GM12878 (cell line): Measurements from ENCODE around the gene SEPHS1.

Experiments
- CBFB ChIP-seq: IDR thresholded peaks from 2 replicates; pipeline ENCODE4 v1.6.1; 2016; ENCODE audit warnings: antibody characterized with exemption, low read depth
- CBX3 ChIP-seq: fragments of 200-600 bp; sonication (generic); IDR thresholded peaks from 2 replicates; pipeline ENCODE4 v1.6.1; 2016; ENCODE audit warnings: low read depth, borderline replicate concordance
- FOS ChIP-seq: IDR thresholded peaks from 3 replicates; pipeline ENCODE4 v1.6.1; 2011; ENCODE audit warnings: borderline replicate concordance; ENCODE audit not compliant: insufficient read length; ENCODE audit errors: extremely low read depth
- GATAD2B ChIP-seq: fragments of 450-650 bp; conservative IDR thresholded peaks from 2 replicates; pipeline ENCODE4 v1.6.1; 2017; ENCODE audit warnings: low read depth, mild to moderate bottlenecking, moderate library complexity
- HDGF ChIP-seq: fragments of 450-650 bp; IDR thresholded peaks from 2 replicates; pipeline ENCODE4 v1.6.1; 2016; ENCODE audit warnings: antibody characterized with exemption
- POLR2A ChIP-seq: IDR thresholded peaks from 2 replicates; pipeline ENCODE4 v1.6.1; 2011; ENCODE audit warnings: low read depth, mild to moderate bottlenecking, low read length
- RELA ChIP-seq: fragments of 450-650 bp; IDR thresholded peaks from 2 replicates; pipeline ENCODE4 v1.8.0; 2014; ENCODE audit warnings: borderline replicate concordance; ENCODE audit not compliant: partially characterized antibody
- SREBF2 ChIP-seq: IDR thresholded peaks from 2 replicates; pipeline ENCODE4 v1.6.1; 2012; ENCODE audit warnings: mild to moderate bottlenecking, low read length
- TCF3 ChIP-seq: IDR thresholded peaks from 2 replicates; pipeline ENCODE4 v1.6.1; 2012; ENCODE audit warnings: low read depth, mild to moderate bottlenecking, low read length, borderline replicate concordance; ENCODE audit not compliant: insufficient read depth

- TF ChIP-seq FOS (no peak), CBX3 (no peak), CBFB (no peak), GATAD2B (no peak), HDGF (no peak), TCF3 (no peak), RELA (no peak), POLR2A (no peak), SREBF2 (no peak)
Observed at GRCh38 chr10:13328126-13328525, 20.0 kb downstream of the SEPHS1 start.
